HepG2 (cell line): ENCODE results near the gene MAN1C1. TPM values are rescaled to one million over a fixed set of nuclear protein-coding genes. Genes with fewer than 3 reads are reported as not detected.

Source experiments
- ASH2L ChIP-seq: fragments of 300-600, 200-600 bp; sonication (generic); IDR thresholded peaks from 2 replicates; pipeline ENCODE4 v1.7.0; 2017; ENCODE audit warnings: low read depth, mild to moderate bottlenecking, moderate library complexity, mixed read lengths, low read length; ENCODE audit not compliant: insufficient read length
- BCLAF1 ChIP-seq: fragments of 450-650 bp; IDR thresholded peaks from 2 replicates; pipeline ENCODE4 v1.6.1; 2017; ENCODE audit warnings: mild to moderate bottlenecking
- HES4 ChIP-seq: sonication (generic); formaldehyde crosslinking; IDR thresholded peaks from 2 replicates; pipeline ENCODE4 v1.9.0; 2021; ENCODE audit warnings: mild to moderate bottlenecking, missing genetic modification reagents, borderline replicate concordance
- MAZ ChIP-seq, 2 experiments: sonication (generic) in 1 of 2; formaldehyde crosslinking in 1 of 2; IDR thresholded peaks; 2 replicates each; pipeline versions ENCODE4 v1.5.0 to v1.6.1; 2012 to 2020; ENCODE audit warnings: low read depth in 2 of 2, mild to moderate bottlenecking in 2 of 2, borderline replicate concordance in 1 of 2, improper control_type of control experiment in 1 of 2, low read length in 1 of 2, missing genetic modification reagents in 1 of 2, moderate library complexity in 1 of 2
- MXD3 ChIP-seq: IDR thresholded peaks from 2 replicates; pipeline ENCODE4 v1.6.1; 2016; ENCODE audit warnings: mild to moderate bottlenecking, missing biosample characterization, missing genetic modification reagents
- PRDM10 ChIP-seq: sonication (generic); formaldehyde crosslinking; IDR thresholded peaks from 2 replicates; pipeline ENCODE4 v1.4.0; 2020; ENCODE audit warnings: low read depth, missing genetic modification reagents
- SPEN ChIP-seq: sonication (generic); formaldehyde crosslinking; IDR thresholded peaks from 2 replicates; pipeline ENCODE4 v1.5.1; 2020; ENCODE audit warnings: low read depth, mild to moderate bottlenecking, missing genetic modification reagents
- TBX2 ChIP-seq: sonication (generic); formaldehyde crosslinking; IDR thresholded peaks from 2 replicates; pipeline ENCODE4 v1.5.0; 2020; ENCODE audit warnings: missing genetic modification reagents, mild to moderate bottlenecking, borderline replicate concordance
- ZBTB3 ChIP-seq: sonication (generic); formaldehyde crosslinking; IDR thresholded peaks from 2 replicates; pipeline ENCODE4 v1.4.0; 2020; ENCODE audit warnings: low read depth, mild to moderate bottlenecking, moderate library complexity, missing genetic modification reagents, borderline replicate concordance
- ZHX2 ChIP-seq, 2 experiments: sonication (generic) in 1 of 2; formaldehyde crosslinking in 1 of 2; IDR thresholded peaks; 2 replicates each; pipeline versions ENCODE4 v1.6.1 to v1.9.0; 2014 to 2022; ENCODE audit warnings: antibody characterized with exemption in 1 of 2, borderline replicate concordance in 1 of 2, inconsistent platforms in 1 of 2, low read depth in 1 of 2, missing genetic modification reagents in 1 of 2
- ZNF740 ChIP-seq: sonication (generic); formaldehyde crosslinking; IDR thresholded peaks from 2 replicates; pipeline ENCODE4 v1.4.0; 2020; ENCODE audit warnings: missing genetic modification reagents
- ZNF772 ChIP-seq: sonication (generic); formaldehyde crosslinking; IDR thresholded peaks from 2 replicates; pipeline ENCODE4 v1.5.0; 2020; ENCODE audit warnings: mild to moderate bottlenecking, missing genetic modification reagents
- polyA plus RNA-seq, 8 experiments: library from polyadenylated mRNA; depleted of rRNA in 3 of 8; stranded (reverse) in 7 of 8; unstranded in 1 of 8; fragments of >200 nt; fragmentation: Illumina TruSeq in 4 of 8; extraction: Trizol in 4 of 8; gene quantifications; 2 replicates each; pipeline versions ENCODE4 v1.2.1 to v1.2.3, GENCODE V29; 2011 to 2016; ENCODE audit warnings: low read depth in 4 of 8, missing spikeins in 1 of 8, mixed read lengths in 1 of 8; ENCODE audit not compliant: insufficient read depth in 1 of 8
- total RNA-seq, 5 experiments: library from RNA; depleted of rRNA; stranded (reverse); fragments of >200 nt; fragmentation: Illumina TruSeq; extraction: Trizol; gene quantifications; 2 replicates each; pipeline ENCODE4 v1.2.3, GENCODE V29; 2016; ENCODE audit warnings: low read depth in 1 of 5

MAN1C1 gene
- total and polyA plus RNA-seq, 2 of the 13 experiments (the other 11 are each of a cell fraction or from before 2014, with no cell fraction given) = 0.18 to 0.49 TPM

GRCh38 chr1:25771221-25772114 lies 154.9 kb downstream of the MAN1C1 start (continued):
- TF ChIP-seq ZHX2 (IDR thresholded peaks at IDR 0.05; ENCODE audit: low read depth) = no peak
- no peak for TF ChIP-seq ZHX2 (CRISPR knock-in tag; IDR thresholded peaks at IDR 0.05; ENCODE audit: borderline replicate concordance)
- TF ChIP-seq ZBTB3 (CRISPR knock-in tag) = no peak
- no peak for TF ChIP-seq BCLAF1
- no peak for TF ChIP-seq MAZ (IDR thresholded peaks at IDR 0.05; ENCODE audit: borderline replicate concordance, low read depth, low read length)
- TF ChIP-seq MAZ (CRISPR knock-in tag; IDR thresholded peaks at IDR 0.05; ENCODE audit: low read depth) = peak; percentile 56; the same call in 1 of the 2 replicates
- peak; percentile 20 for TF ChIP-seq ASH2L
- TF ChIP-seq HES4 (CRISPR knock-in tag) = no peak
- TF ChIP-seq ZNF740 (CRISPR knock-in tag) = no peak
- TF ChIP-seq MXD3 (CRISPR knock-in tag) = no peak
- TF ChIP-seq PRDM10 (CRISPR knock-in tag) = no peak
- TF ChIP-seq SPEN (CRISPR knock-in tag) = 0 out of 2 replicates have a peak, but pooled peaks have one; percentile 32
- TF ChIP-seq ZNF772 (CRISPR knock-in tag) = peak; percentile 45; the same call in 1 of the 2 replicates
- peak; percentile 45; the same call in 1 of the 2 replicates for TF ChIP-seq TBX2 (CRISPR knock-in tag)
